AG10803 (cell line): ENCODE results near the gene SF3A1.

Experiments
- DNase-seq: peaks from one replicate; pipeline ENCODE4 v3.0.0; 2010; ENCODE audit warnings: low read depth
- H3K4me3 ChIP-seq: 2 replicates; pipeline ENCODE4 v1.5.1; 2011; ENCODE audit warnings: mild to moderate bottlenecking, low read length, control low read depth
- TF ChIP-seq, protein P1 (sequence below): conservative IDR thresholded peaks from 2 replicates; pipeline ENCODE4 v1.5.1; 2011; ENCODE audit warnings: mild to moderate bottlenecking, low read length, control low read depth, inconsistent platforms

The SF3A1 gene

DNA sequence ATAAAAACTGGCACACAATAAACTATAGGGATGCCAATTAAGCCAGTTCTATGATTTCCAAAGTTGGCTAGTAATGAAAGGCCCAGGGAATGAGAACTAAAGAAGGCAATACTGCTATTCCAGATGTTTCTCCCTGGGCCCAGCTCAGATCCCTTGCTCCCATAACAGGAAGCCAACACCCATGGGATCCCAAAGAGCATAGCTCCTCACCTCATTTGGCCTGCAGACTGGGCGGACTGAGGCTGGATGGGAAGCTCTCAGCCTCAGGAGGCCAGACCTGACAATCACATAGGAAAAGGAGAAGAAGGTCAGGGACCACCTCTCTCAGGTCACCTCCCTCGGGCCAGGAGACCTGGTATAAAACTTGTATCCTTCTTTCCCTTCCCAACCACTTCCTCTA lies 35.2 kb downstream of the SF3A1 start:
- no peak for DNase-seq
- TF ChIP-seq, protein P1, sequence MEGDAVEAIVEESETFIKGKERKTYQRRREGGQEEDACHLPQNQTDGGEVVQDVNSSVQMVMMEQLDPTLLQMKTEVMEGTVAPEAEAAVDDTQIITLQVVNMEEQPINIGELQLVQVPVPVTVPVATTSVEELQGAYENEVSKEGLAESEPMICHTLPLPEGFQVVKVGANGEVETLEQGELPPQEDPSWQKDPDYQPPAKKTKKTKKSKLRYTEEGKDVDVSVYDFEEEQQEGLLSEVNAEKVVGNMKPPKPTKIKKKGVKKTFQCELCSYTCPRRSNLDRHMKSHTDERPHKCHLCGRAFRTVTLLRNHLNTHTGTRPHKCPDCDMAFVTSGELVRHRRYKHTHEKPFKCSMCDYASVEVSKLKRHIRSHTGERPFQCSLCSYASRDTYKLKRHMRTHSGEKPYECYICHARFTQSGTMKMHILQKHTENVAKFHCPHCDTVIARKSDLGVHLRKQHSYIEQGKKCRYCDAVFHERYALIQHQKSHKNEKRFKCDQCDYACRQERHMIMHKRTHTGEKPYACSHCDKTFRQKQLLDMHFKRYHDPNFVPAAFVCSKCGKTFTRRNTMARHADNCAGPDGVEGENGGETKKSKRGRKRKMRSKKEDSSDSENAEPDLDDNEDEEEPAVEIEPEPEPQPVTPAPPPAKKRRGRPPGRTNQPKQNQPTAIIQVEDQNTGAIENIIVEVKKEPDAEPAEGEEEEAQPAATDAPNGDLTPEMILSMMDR, result no peak
- H3K4me3 ChIP-seq, result no peak overlapping the region

- DNase-seq, result no peak
- H3K4me3 ChIP-seq, result no peak overlapping the region
- TF ChIP-seq, protein P1, result no peak
These were observed 36.6 kb downstream of the SF3A1 start for GRCh38 chr22:30320021-30320556.

- DNase-seq, result no peak
- no peak overlapping the region for H3K4me3 ChIP-seq
- TF ChIP-seq, protein P1, result no peak
These were observed 37.8 kb downstream of the SF3A1 start for GRCh38 chr22:30318799-30319419.

DNA sequence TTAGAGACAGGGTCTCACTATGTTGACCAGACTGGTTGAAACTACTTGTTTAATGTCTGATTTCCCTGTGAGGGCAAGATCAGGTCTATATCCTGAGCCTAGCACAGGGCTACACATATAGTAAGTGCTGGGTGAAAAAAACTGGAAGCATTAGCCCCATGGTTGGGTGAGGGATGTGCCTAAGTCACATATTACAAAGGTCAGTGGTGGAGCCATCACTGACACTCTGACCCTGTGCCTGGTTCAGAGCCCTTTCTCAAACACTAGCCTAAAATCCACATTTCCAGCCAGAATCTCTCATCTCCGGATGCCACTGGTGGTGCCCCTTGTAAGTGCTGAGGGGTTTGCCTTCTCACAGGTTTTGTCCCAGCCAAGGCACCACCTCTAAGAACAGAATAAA lies 38.9 kb downstream of the SF3A1 start:
- no peak overlapping the region for H3K4me3 ChIP-seq
- TF ChIP-seq, protein P1, result no peak
- DNase-seq, result no peak

DNA sequence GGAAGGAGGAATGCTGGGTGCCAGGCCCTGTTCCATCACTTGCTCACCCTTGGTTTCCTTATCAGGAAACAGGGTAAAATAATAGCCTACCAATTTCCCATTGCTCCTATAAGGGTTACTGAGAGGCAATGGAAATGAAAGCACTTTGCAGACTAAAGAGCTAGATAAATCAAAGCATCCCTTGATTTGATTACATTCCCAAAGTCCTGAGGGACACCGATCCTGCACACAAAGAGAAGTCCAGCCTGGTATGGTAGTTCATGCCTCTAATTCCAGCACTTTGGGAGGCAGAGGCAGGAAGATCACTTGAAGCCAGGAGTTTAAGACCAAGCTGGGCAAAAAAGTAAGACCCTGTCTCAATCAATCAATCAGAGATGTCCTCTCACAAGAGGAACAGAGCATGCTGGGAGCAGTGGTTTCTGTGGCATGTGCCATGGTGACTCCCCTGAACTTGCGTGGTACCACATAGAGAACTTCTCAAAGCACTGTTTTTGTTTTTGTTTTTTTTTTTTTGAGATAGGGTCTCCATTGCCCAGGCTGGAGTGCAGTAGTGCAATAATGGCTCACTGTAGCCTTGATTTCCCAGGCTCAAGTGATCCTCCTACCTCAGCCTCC lies 40.6 kb downstream of the SF3A1 start:
- H3K4me3 ChIP-seq, result no peak overlapping the region
- TF ChIP-seq, protein P1, result no peak

DNA sequence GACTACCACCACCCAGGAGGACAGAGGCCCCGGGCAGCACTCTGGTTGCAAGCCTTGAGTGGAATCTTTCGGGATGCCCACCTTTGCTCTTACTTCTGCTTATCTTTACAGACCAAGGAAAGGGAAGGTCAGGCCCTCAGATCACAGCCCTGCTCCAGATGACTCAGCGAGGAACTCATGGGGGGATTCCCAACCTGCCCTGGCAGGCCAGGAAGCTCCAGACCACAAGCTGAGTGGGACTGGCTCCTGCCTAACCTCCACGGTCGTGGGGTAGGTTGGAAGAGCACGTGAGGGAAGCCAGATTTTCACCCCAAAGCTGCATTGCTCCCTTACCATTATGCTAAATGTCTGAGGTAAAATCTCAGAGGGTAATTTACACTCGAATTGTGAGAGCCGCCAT lies 41.8 kb downstream of the SF3A1 start:
- H3K4me3 ChIP-seq, result no peak overlapping the region
- TF ChIP-seq, protein P1, result no peak
- DNase-seq, result no peak

More for the DNA sequence above, 40.6 kb downstream of the SF3A1 start:
- no peak for DNase-seq
